OCI-LY7 (cell line): ENCODE results near the gene ARAF.
"Not testable (repeated sequence)": the region's sequence is repeated elsewhere in the genome, so short reads cannot be mapped to it uniquely, and the experiment has no call there.

Experiments
- EZH2phosphoT487 ChIP-seq: fragments of 200-600 bp; sonication (generic); IDR thresholded peaks from 2 replicates; pipeline ENCODE4 v1.6.1; 2018; ENCODE audit warnings: low read depth, borderline replicate concordance, mild to moderate bottlenecking, mixed run types, antibody characterized with exemption, low read length, moderate library complexity, mixed read lengths
- TF ChIP-seq, protein P1 (sequence below): fragments of 200-600 bp; sonication (generic); conservative IDR thresholded peaks from 2 replicates; pipeline ENCODE4 v1.5.1; 2014; ENCODE audit warnings: mild to moderate bottlenecking, antibody characterized with exemption, low read length, moderate library complexity, mixed read lengths

DNA sequence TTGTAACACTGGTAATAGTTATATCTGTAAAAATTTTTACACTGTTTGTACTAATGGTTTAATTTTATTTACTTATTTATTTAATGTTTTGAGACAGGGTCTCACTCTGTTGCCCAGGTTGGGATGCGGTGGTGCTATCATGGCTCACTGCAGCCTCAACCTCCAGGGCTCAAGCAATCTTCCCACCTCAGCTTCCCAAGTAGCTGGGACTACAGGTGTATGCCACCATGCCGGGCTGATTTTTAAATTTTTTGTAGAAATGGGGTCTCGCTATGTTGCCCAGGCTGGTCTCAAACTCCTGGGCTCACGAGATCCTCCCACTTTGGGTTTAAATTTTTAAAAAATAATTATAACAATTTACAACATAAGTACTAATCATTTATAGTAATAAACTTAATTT is 42.1 kb downstream of the ARAF start:
- TF ChIP-seq, protein P1, sequence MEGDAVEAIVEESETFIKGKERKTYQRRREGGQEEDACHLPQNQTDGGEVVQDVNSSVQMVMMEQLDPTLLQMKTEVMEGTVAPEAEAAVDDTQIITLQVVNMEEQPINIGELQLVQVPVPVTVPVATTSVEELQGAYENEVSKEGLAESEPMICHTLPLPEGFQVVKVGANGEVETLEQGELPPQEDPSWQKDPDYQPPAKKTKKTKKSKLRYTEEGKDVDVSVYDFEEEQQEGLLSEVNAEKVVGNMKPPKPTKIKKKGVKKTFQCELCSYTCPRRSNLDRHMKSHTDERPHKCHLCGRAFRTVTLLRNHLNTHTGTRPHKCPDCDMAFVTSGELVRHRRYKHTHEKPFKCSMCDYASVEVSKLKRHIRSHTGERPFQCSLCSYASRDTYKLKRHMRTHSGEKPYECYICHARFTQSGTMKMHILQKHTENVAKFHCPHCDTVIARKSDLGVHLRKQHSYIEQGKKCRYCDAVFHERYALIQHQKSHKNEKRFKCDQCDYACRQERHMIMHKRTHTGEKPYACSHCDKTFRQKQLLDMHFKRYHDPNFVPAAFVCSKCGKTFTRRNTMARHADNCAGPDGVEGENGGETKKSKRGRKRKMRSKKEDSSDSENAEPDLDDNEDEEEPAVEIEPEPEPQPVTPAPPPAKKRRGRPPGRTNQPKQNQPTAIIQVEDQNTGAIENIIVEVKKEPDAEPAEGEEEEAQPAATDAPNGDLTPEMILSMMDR = not testable (repeated sequence)
- not testable (repeated sequence) for TF ChIP-seq EZH2phosphoT487
